ENCODE results near the gene TUBA3D.
A peak's percentile ranks its signal among the peaks of the same experiment; 100 is the strongest.
"Not testable (repeated sequence)": the region's sequence is repeated elsewhere in the genome, so short reads cannot be mapped to it uniquely, and the experiment has no call there.

TUBA3D gene

DNA sequence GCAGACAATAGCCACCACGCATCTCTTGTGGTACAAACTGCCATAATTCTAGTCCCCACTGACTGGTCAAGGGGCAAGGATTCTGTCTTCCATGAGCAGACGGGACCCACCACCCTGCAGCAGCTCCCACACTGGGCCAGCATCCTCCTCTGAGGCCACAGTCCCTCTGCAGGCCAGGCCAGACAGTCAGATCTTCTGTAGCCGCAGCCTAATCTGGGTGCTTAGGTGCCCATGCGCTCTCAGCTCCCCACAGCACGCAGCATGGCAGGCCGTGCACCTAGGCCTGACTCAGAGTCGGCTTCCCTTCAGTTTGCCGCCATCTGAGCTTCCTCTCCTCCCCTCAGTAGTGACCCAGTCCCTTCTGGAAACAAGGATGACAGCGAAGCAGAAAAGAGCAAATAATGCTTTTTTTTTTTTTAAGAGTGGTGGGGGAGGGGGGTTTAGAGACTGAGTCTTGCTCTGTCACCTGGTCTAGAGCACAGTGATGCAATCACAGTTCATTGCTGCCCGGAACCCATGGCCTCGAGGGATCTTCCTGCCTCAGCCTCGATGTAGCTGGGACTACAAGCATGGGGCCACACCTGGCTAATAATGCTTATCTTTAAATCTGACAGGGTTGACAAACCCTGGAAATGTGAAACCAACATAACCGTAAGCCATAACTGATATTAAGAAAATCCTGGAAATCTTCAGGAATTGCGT is 10.4 kb downstream of the TUBA3D start:
- not testable (repeated sequence) for H3K9ac ChIP-seq (ENCODE audit: low read depth, low read length); H3K4me1 ChIP-seq (ENCODE audit: insufficient read depth, low read length); H3K36me3 ChIP-seq (ENCODE audit: insufficient read depth, low read length); H3K9me3 ChIP-seq (ENCODE audit: insufficient read depth, low read depth, low read length); H3K27me3 ChIP-seq (ENCODE audit: insufficient read depth, low read length); H3K4me3 ChIP-seq (ENCODE audit: low read length); H3K27ac ChIP-seq (ENCODE audit: low read depth, low read length)
- 94% methylated on average over 14 of the region's 14 CpGs for WGBS

DNA sequence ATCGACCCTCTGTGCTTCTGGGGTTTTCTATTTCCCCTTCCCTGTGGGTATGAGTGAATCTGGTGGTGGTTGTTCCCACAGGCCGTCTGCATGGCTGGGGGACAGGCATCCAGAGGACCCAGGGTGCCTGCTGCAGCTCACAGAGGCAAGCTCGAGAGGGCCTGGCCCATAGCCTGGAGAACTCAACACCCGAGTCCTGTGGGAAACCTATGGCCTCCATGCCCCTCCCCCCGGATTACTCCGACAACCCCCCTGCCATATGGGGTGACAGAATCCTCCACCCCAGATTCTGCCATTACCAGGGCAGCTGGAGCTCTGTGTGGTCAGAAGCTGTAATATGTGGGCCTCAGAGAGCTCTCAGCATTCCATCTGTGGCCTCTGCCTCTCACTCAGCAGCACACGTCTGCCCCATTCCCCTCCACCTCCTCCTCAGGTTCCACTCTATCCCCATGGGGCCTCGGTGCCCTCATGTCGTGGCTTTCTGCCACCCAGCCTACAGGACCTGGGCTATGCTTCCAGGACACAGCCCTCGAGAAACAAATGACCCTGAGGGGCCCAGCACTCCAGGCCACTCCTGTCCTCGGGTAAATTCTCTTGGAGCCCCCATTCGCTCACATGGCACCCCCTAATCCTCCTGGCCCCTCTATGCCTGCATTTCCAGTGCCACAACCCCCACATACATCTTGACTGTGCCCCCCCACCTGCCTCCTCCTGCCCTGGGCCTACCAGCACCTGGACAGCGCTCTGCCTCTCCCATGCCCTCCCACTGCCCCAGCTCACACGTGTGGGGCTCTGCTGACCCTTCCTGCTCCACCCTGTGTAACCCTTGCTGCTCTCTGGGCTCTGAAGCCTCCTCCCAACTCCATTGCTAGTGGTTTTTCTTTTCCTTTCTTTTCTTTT is 12.6 kb downstream of the TUBA3D start:
- H3K4me1 ChIP-seq (ENCODE audit: insufficient read depth, low read length): no peaks in the 10 kb centered on the region
- no peak overlapping the region for H3K4me3 ChIP-seq (ENCODE audit: low read length)
- no peaks in the 10 kb centered on the region for H3K9me3 ChIP-seq (ENCODE audit: insufficient read depth, low read depth, low read length)
- no peak overlapping the region for H3K9ac ChIP-seq (ENCODE audit: low read depth, low read length)
- WGBS: 86% methylated on average over 14 of the region's 14 CpGs
- no peaks in the 10 kb centered on the region for H3K27me3 ChIP-seq (ENCODE audit: insufficient read depth, low read length)
- H3K27ac ChIP-seq (ENCODE audit: low read depth, low read length): no peak overlapping the region
- H3K36me3 ChIP-seq (ENCODE audit: insufficient read depth, low read length): peaks cover 8% of the 10 kb centered on the region; the same call in 1 of the 2 replicates

DNA sequence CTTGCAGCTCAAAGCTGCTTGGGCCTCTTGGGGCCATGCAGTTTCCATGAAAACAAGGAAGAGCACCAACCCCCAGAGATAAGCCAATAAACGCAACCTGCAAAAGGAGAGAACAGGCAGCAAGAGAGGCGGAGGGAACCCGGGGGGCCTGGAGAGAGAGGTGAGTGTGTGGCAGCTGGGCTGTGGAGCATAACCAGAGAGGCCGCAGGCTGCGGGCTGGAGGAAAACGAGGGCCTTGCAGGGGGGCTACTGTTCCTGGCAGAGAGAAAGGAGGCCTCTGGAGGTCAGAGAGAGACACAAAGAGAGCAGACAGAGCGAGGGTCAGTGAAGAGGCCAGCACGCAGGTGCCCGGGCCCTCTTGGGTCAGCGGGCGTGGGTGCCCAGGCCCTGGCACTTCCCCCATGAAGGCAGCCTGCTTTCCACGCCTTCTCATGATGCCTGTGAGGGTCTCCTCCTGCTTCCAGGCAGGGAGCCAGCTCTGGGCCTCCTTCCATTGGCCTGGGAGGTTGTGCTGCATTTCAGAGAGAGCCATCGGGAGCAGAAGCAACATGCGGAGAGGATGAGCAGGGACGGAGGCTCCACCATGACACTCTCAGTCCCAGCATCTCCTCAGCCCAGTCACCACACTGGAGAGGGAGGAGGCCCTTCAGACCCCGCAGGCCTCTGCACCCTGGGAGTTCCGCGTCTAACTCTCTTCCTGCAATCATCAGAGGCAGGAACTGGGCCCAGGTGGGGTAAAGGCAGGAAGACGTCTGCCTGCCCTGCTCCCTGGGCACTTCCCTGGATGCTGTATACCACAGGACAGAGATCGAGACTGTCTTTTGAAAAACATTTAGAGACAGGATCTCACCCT is 14.9 kb downstream of the TUBA3D start:
- H3K9ac ChIP-seq (ENCODE audit: low read depth, low read length): peak overlapping the region; percentile 60
- not testable (repeated sequence) for H3K9me3 ChIP-seq (ENCODE audit: insufficient read depth, low read depth, low read length); H3K4me1 ChIP-seq (ENCODE audit: insufficient read depth, low read length); H3K27ac ChIP-seq (ENCODE audit: low read depth, low read length); H3K27me3 ChIP-seq (ENCODE audit: insufficient read depth, low read length); H3K36me3 ChIP-seq (ENCODE audit: insufficient read depth, low read length)
- H3K4me3 ChIP-seq (ENCODE audit: low read length): peak overlapping the region; percentile 70
- WGBS: 62% methylated on average over 19 of the region's 20 CpGs

DNA sequence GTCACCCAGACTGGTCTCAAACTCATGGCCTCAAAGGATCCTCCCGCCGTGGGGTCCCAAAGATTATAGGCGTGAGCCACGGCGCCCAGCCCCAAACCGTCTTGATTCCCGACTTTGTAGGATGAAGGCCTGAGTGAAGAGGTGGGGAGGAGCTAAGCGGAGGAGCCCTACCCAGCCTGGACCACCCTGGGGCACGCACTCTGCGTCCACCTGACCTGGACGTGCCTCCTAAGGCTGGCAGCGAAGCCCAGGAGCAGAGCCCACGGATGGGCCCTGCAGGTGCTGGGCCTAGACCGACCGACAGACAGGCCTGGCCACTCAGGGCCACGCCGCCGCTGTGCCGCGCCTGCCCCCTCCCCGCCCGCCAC is 15.5 kb downstream of the TUBA3D start:
- H3K27me3 ChIP-seq (ENCODE audit: insufficient read depth, low read length); H3K36me3 ChIP-seq (ENCODE audit: insufficient read depth, low read length); H3K27ac ChIP-seq (ENCODE audit: low read depth, low read length); H3K9me3 ChIP-seq (ENCODE audit: insufficient read depth, low read depth, low read length); H3K4me1 ChIP-seq (ENCODE audit: insufficient read depth, low read length): not testable (repeated sequence)
- WGBS: 15% methylated on average over 12 of the region's 22 CpGs
- peak overlapping the region; percentile 60 for H3K9ac ChIP-seq (ENCODE audit: low read depth, low read length)
- peak overlapping the region; percentile 70 for H3K4me3 ChIP-seq (ENCODE audit: low read length)

DNA sequence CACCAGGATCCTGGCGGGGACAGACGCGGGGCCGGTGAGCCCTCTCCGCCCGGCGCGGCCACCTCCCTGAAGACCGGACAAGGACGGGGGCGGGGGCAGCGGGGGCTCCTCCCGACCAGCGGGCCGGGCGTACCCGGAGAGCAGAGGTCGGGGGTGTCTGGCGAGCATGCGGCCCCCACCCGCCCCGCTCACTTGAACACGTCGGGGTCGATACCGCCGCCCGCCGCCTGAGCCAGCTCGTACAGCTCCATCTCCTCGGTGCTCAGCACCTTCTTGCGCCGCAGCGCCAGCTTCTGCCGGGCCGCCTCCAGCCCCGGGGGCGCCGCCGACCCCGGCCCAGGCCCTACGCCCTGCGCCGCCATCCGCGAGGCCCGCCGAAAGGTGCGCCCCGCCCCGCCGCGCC is 16.1 kb downstream of the TUBA3D start, which contains the start of gene MZT2A:
Gene MZT2A (minus strand): TSS at position 383 of the 403 bp plus-strand sequence. CDS start 21 bp downstream, at position 362.
- H3K9me3 ChIP-seq (ENCODE audit: insufficient read depth, low read depth, low read length); H3K4me1 ChIP-seq (ENCODE audit: insufficient read depth, low read length); H3K36me3 ChIP-seq (ENCODE audit: insufficient read depth, low read length); H3K27me3 ChIP-seq (ENCODE audit: insufficient read depth, low read length): not testable (repeated sequence)
- peak within 1 kb of the TSS; percentile 70 for H3K4me3 ChIP-seq (ENCODE audit: low read length)
- under 1% methylated on average over 53 of the region's 53 CpGs for WGBS
- H3K9ac ChIP-seq (ENCODE audit: low read depth, low read length): peak within 1 kb of the TSS; percentile 89
- peak within 1 kb of the TSS; percentile 98 for H3K27ac ChIP-seq (ENCODE audit: low read depth, low read length)

DNA sequence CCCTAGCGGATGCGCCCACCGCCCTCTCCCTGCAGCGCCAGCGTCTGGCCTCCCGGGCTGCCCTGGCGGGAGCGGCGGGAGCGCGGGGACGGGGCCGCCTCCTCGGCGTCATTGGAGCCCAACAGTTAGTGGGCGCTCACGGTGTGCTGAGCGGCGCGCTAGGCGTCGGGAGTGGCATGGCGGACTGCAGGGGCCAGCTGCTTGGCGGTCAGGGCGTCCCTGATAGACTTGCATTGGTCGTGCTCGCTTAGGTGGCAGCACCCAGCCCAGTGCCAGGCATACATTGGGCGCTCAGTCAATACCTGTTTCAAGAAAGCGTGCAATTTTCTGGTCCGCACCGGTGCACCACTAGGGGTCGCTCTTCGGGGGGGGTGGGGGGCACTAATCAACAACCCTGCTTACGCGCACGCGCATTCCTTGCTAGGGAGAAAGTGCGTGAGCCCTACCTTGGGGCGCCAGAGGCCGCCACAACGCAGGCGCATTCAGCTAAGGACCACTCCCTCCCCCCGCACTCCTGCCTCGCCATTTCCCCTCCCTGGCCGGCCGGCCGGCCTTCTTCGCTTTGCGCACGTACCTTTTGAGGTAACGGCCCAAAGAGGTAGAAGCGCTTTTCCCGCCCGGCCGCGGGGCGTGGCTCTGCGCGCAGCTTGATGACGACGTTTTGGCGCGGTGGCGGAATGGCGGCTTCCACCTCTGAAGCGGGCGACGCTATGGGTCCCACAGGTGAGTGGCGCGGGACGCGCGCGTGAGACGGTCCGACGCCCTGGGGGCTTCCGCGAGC is 16.7 kb downstream of the TUBA3D start:
- H3K36me3 ChIP-seq (ENCODE audit: insufficient read depth, low read length): peaks cover 14% of the 10 kb centered on the region
- H3K27me3 ChIP-seq (ENCODE audit: insufficient read depth, low read length): no peaks in the 10 kb centered on the region
- H3K9ac ChIP-seq (ENCODE audit: low read depth, low read length): peak overlapping the region; percentile 89
- under 1% methylated on average over 79 of the region's 79 CpGs for WGBS
- H3K4me3 ChIP-seq (ENCODE audit: low read length): peak overlapping the region; percentile 70
- H3K27ac ChIP-seq (ENCODE audit: low read depth, low read length): peak overlapping the region; percentile 98
- H3K9me3 ChIP-seq (ENCODE audit: insufficient read depth, low read depth, low read length): no peaks in the 10 kb centered on the region
- no peaks in the 10 kb centered on the region for H3K4me1 ChIP-seq (ENCODE audit: insufficient read depth, low read length)

DNA sequence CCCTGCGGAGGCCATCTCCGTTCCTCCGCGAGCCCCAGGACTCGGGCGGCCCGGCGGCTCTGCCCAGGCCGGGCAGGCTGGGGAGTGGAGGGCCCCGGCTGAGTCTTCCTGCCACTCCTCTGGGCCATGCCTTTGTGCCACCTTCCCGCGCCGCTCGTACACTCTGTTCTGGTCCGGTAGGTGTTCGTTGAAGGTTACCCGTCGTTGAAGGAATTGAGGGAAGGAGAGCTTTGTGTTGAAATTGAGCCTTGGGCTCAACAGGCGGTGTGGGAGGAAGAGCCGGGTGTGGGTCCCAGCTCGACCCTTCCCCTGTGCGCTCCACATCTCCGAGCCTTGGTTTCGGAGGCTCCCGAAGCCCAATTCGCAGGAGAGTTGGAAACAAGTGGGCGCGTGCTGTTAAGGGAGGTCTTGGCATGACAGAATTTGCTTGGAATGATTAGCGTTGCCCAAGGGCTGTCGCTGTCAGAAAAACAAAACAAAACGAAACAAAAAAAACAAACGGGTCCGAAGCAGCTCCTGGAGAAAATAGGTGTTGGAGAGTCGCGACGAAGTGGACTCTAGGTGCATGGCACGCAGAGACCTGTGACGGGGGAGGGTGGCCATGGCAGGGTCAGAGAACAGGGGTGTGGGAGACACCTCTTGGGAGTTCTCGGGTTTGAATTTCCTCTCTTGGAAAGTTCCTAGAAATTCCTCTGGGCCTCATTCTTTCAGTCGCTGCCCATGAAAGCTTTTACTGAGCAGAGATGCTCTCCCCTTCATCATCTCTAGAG is 17.5 kb downstream of the TUBA3D start:
- no peaks in the 10 kb centered on the region for H3K4me1 ChIP-seq (ENCODE audit: insufficient read depth, low read length)
- no peaks in the 10 kb centered on the region for H3K9me3 ChIP-seq (ENCODE audit: insufficient read depth, low read depth, low read length)
- under 1% methylated on average over 40 of the region's 40 CpGs for WGBS
- H3K4me3 ChIP-seq (ENCODE audit: low read length): peak overlapping the region; percentile 70
- H3K36me3 ChIP-seq (ENCODE audit: insufficient read depth, low read length): peaks cover 21% of the 10 kb centered on the region
- H3K27me3 ChIP-seq (ENCODE audit: insufficient read depth, low read length): no peaks in the 10 kb centered on the region
- peak overlapping the region; percentile 89 for H3K9ac ChIP-seq (ENCODE audit: low read depth, low read length)
- H3K27ac ChIP-seq (ENCODE audit: low read depth, low read length): peak overlapping the region; percentile 98

DNA sequence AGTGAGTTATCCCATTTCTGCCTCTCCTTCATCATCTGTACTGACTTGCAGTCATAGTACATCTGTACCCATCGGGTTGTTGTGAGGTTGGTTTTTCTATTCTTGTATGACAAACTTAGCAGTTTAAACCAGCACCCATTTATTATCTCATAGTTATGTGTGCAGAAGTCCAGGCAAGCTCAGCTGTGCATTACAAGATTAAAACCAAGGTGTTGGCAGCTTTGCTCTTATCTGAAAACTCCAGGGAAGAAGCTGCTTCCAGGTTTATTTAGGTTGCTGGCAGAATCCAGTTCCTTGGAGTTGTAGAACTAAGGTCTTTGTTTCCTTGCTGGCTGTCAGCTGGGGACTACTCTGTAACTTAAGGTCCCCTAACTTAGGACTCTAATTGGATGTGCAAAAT is 19.6 kb downstream of the TUBA3D start:
- no CpG with 5 or more reads among the region's 1 CpG for WGBS

DNA sequence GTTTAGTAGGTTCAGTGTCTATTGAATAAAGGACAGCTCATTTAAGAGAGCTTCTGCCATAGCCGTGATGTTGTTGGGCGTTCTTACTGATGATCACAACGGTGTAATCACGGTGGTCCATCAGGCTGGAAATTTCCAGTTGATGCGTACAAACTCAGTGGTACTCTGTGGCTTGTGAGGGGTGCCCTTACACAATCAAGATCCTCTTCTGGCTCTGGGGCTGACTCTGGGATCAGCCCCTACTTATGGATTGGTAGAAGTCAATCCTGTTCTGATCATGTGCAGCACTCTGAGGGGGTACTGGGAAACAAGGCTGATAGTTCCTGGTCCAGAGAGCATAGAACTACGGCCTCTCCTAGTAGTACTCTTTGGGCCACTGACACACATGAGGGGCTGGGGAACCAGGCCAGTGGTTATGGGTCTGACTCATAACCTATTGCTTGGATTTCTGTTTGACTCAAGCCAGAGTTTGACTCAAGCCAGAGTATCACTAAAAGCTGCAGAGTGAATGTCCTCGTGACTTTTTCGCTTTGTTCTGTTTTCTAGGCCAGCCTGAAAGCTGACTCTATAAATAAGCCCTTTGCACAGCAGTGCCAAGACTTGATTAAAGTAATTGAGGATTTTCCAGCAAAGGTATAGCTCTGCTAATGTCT is 22.5 kb downstream of the TUBA3D start:
- H3K9ac ChIP-seq (ENCODE audit: low read depth, low read length); H3K4me3 ChIP-seq (ENCODE audit: low read length); H3K9me3 ChIP-seq (ENCODE audit: insufficient read depth, low read depth, low read length); H3K27me3 ChIP-seq (ENCODE audit: insufficient read depth, low read length); H3K4me1 ChIP-seq (ENCODE audit: insufficient read depth, low read length); H3K27ac ChIP-seq (ENCODE audit: low read depth, low read length): not testable (repeated sequence)
- 97% methylated on average over 8 of the region's 8 CpGs for WGBS
- peaks cover 59% of the 10 kb centered on the region for H3K36me3 ChIP-seq (ENCODE audit: insufficient read depth, low read length)

More for the DNA sequence above, 19.6 kb downstream of the TUBA3D start:
- not testable (repeated sequence) for H3K9me3 ChIP-seq (ENCODE audit: insufficient read depth, low read depth, low read length); H3K4me3 ChIP-seq (ENCODE audit: low read length); H3K4me1 ChIP-seq (ENCODE audit: insufficient read depth, low read length); H3K27me3 ChIP-seq (ENCODE audit: insufficient read depth, low read length); H3K27ac ChIP-seq (ENCODE audit: low read depth, low read length); H3K9ac ChIP-seq (ENCODE audit: low read depth, low read length)
- peaks cover 32% of the 10 kb centered on the region for H3K36me3 ChIP-seq (ENCODE audit: insufficient read depth, low read length)

DNA sequence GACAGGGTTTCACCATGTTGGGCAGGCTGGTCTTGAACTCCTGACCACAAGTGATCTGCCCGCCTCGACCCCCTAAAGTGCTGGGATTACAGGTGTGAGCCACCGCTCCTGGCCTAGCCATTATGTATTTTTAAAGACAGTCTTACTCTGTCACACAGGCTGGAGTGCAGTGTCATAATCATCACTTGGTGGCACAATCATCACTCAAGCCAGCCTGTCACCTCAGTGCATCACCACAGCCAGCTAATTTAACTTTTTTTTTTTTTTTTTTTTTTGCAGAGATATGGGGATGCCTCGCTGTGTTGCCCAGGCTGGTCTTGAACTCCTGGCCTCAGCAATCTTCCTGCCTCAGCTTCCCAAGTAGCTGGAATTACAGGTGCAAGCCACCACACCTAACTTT is 27.7 kb downstream of the TUBA3D start:
- H3K9ac ChIP-seq (ENCODE audit: low read depth, low read length); H3K4me1 ChIP-seq (ENCODE audit: insufficient read depth, low read length); H3K27ac ChIP-seq (ENCODE audit: low read depth, low read length); H3K27me3 ChIP-seq (ENCODE audit: insufficient read depth, low read length); H3K4me3 ChIP-seq (ENCODE audit: low read length); H3K9me3 ChIP-seq (ENCODE audit: insufficient read depth, low read depth, low read length): not testable (repeated sequence)
- H3K36me3 ChIP-seq (ENCODE audit: insufficient read depth, low read length): peaks cover 93% of the 10 kb centered on the region
- WGBS: 96% methylated on average over 4 of the region's 4 CpGs
